Parathyroid adenoma (tissue), 2 donors: ENCODE data around the gene CNNM4.

Source experiments
- H2AFZ ChIP-seq: fragments of 300-600 bp; sonication (generic); one replicate; pipeline ENCODE4 v1.7.0; 2017; ENCODE audit warnings: antibody characterized with exemption, mild to moderate bottlenecking
- H3K27ac ChIP-seq: fragments of 300-600 bp; sonication (generic); one replicate; pipeline ENCODE4 v1.7.0; 2017
- H3K27me3 ChIP-seq: fragments of 300-600 bp; sonication (generic); one replicate; pipeline ENCODE4 v1.7.0; 2017; ENCODE audit warnings: low read length; ENCODE audit not compliant: control insufficient read depth, insufficient read depth
- H3K36me3 ChIP-seq: fragments of 300-600 bp; sonication (generic); one replicate; pipeline ENCODE4 v1.7.0; 2017; ENCODE audit warnings: low read length; ENCODE audit not compliant: control insufficient read depth, insufficient read depth
- H3K4me1 ChIP-seq: fragments of 300-600 bp; sonication (generic); one replicate; pipeline ENCODE4 v1.7.0; 2017; ENCODE audit warnings: control low read depth
- H3K4me2 ChIP-seq: fragments of 300-600 bp; sonication (generic); one replicate; pipeline ENCODE4 v1.7.0; 2017; ENCODE audit warnings: low read length
- H3K4me3 ChIP-seq: fragments of 300-600 bp; sonication (generic); one replicate; pipeline ENCODE4 v1.7.0; 2017; ENCODE audit warnings: low read depth, low read length
- H3K79me2 ChIP-seq: fragments of 300-600 bp; sonication (generic); one replicate; pipeline ENCODE4 v1.7.0; 2017; ENCODE audit warnings: control low read depth
- H3K9ac ChIP-seq: fragments of 300-600 bp; sonication (generic); one replicate; pipeline ENCODE4 v1.7.0; 2017; ENCODE audit warnings: mild to moderate bottlenecking
- H3K9me3 ChIP-seq: fragments of 300-600 bp; sonication (generic); one replicate; pipeline ENCODE4 v1.7.0; 2017; ENCODE audit warnings: low read length; ENCODE audit not compliant: control insufficient read depth
- CTCF ChIP-seq: fragments of 300-600 bp; sonication (generic); IDR thresholded peaks from one replicate; pipeline ENCODE4 v1.7.0; 2017; ENCODE audit warnings: antibody characterized with exemption, mild to moderate bottlenecking
- donor health status: primary hyperparathyroidism.

The CNNM4 gene

GRCh38 chr2:96861074-96861473, 100.4 kb downstream of the CNNM4 start:
- Histone ChIP-seq H3K9me3 (no peaks in the 10 kb centered on the region), H3K27me3 (no peaks in the 10 kb centered on the region), H3K4me3 (no peak overlapping the region), H3K4me1 (peaks cover 6% of the 10 kb centered on the region), H3K36me3 (no peaks in the 10 kb centered on the region), H3K27ac (no peak overlapping the region), H3K4me2 (no peak overlapping the region), H3K79me2 (peaks cover 4% of the 10 kb centered on the region), H2AFZ (no peak overlapping the region), H3K9ac (no peak overlapping the region)
- TF ChIP-seq CTCF, result no peak
